ENCODE measurements around the gene SSC5D. TPM values are rescaled to one million over a fixed set of nuclear protein-coding genes. Genes with fewer than 3 reads are reported as not detected.

Gene SSC5D
- total and polyA plus RNA-seq, 10 of the 15 experiments (the other 5 are each of a cell fraction or from before 2014, with no cell fraction given), result 0.03 to 0.13 (median 0.05) TPM; not detected in 4

- H3K36me3 ChIP-seq (ENCODE audit: control insufficient read depth in 2 of 2, insufficient read depth in 2 of 2, low read length in 1 of 2), result no peaks in the 10 kb centered on the region
- ChIA-PET RAD21 (ENCODE audit: unreplicated experiment) (interaction anchor here (0.7 to 1.7 kb wide), 16 partner anchors 10 to 362 kb away, joined by 3 to 34 read pairs (median 7); partner anchors contain the start of genes CCDC106, HSPBP1, ISOC2 and KMT5C), SMC1A (ENCODE audit: uncharacterized antibody, unreplicated experiment) (interaction anchor here (1.0 to 2.4 kb wide), 4 partner anchors 30 to 211 kb away, joined by 3 to 19 read pairs (median 7); partner anchors contain the start of gene ZNF865), CTCF (interaction anchor here (0.8 to 3.7 kb wide), 24 partner anchors 9 to 362 kb away, joined by 3 to 88 read pairs (median 12); partner anchors contain the start of genes ISOC2, NAT14, SSC5D and TMEM238), POLR2A (interaction anchor here (0.7 to 1.0 kb wide), 3 partner anchors 18 to 123 kb away, joined by 3 to 4 read pairs (median 3); partner anchors contain the start of genes ISOC2 and NAT14)
- H3K79me2 ChIP-seq (ENCODE audit: control insufficient read depth, insufficient read depth, low read length), result no peaks in the 10 kb centered on the region
- H3K9ac ChIP-seq (ENCODE audit: control insufficient read depth, insufficient read depth, low read length), result no peak overlapping the region
- H4K20me1 ChIP-seq (ENCODE audit: control insufficient read depth, insufficient read depth), result no peaks in the 10 kb centered on the region
- in situ Hi-C loops (cut with MboI), result no loop called here
- WGBS (ENCODE audit: insufficient coverage, insufficient replicate concordance, low lambda C conversion rate, missing lambda C conversion rate), result 89% methylated on average over 17 of the region's 17 CpGs
- ATAC-seq (no peak), FAIRE-seq (no peak), DNase-seq (ENCODE audit: low read depth, low spot score) (no peak)
- H2AFZ ChIP-seq (ENCODE audit: control insufficient read depth, low read depth, low read length), result peak overlapping the region; percentile 97
- peak overlapping the region; percentile 58; the same call in 1 of the 2 replicates for H3K4me2 ChIP-seq (ENCODE audit: control insufficient read depth, insufficient read depth)
- TSS peak; percentile 85 for BruUV-seq (replicated peaks)
- intact Hi-C loops (cut with micrococcal nuclease; ENCODE audit: unreplicated experiment), result loop anchor here (2.0 kb wide), 1 partner anchor 362 kb away; no protein-coding TSS in a partner anchor
- no peak overlapping the region for H3K27ac ChIP-seq (ENCODE audit: control insufficient read depth, insufficient read depth)
- no peaks in the 10 kb centered on the region for H3K27me3 ChIP-seq (replicated peaks in 1 of 2; ENCODE audit: control insufficient read depth in 2 of 2, insufficient read depth in 2 of 2, low read length in 1 of 2)
- peaks cover 5% of the 10 kb centered on the region for H3K4me1 ChIP-seq (ENCODE audit: control insufficient read depth, insufficient read depth, low read length)
- no peaks in the 10 kb centered on the region for H3K9me3 ChIP-seq (replicated peaks; ENCODE audit: control insufficient read depth, insufficient read depth, low read length)
- H3K4me3 ChIP-seq, result no peak overlapping the region
- no peak for TF ChIP-seq ETV6 (conservative IDR thresholded peaks at IDR 0.05 in 1 of 2, IDR thresholded peaks at IDR 0.05 in 1 of 2; ENCODE audit: borderline replicate concordance in 1 of 2, low read depth in 1 of 2)
- no peak for TF ChIP-seq MYC (IDR thresholded peaks at IDR 0.05; ENCODE audit: insufficient read depth, insufficient read length, insufficient replicate concordance, low read length, severe bottlenecking)
- no peak for TF ChIP-seq JUNB (IDR thresholded peaks at IDR 0.05)
- TF ChIP-seq HDAC2 (IDR thresholded peaks at IDR 0.05), result no peak
- no peak for TF ChIP-seq RUNX3 (IDR thresholded peaks at IDR 0.05; ENCODE audit: low read length)
- no peak for TF ChIP-seq ATF7 (IDR thresholded peaks at IDR 0.05; ENCODE audit: low read depth)
- TF ChIP-seq, protein P1, sequence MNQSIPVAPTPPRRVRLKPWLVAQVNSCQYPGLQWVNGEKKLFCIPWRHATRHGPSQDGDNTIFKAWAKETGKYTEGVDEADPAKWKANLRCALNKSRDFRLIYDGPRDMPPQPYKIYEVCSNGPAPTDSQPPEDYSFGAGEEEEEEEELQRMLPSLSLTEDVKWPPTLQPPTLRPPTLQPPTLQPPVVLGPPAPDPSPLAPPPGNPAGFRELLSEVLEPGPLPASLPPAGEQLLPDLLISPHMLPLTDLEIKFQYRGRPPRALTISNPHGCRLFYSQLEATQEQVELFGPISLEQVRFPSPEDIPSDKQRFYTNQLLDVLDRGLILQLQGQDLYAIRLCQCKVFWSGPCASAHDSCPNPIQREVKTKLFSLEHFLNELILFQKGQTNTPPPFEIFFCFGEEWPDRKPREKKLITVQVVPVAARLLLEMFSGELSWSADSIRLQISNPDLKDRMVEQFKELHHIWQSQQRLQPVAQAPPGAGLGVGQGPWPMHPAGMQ (IDR thresholded peaks at IDR 0.05; ENCODE audit: borderline replicate concordance), result no peak
- TF ChIP-seq HDGF (IDR thresholded peaks at IDR 0.05), result no peak
- no peak for TF ChIP-seq MEF2B (IDR thresholded peaks at IDR 0.05; ENCODE audit: partially characterized antibody, poor library complexity, severe bottlenecking)
- no peak for TF ChIP-seq ZBED1 (IDR thresholded peaks at IDR 0.05; ENCODE audit: borderline replicate concordance)
- TF ChIP-seq, protein P2, sequence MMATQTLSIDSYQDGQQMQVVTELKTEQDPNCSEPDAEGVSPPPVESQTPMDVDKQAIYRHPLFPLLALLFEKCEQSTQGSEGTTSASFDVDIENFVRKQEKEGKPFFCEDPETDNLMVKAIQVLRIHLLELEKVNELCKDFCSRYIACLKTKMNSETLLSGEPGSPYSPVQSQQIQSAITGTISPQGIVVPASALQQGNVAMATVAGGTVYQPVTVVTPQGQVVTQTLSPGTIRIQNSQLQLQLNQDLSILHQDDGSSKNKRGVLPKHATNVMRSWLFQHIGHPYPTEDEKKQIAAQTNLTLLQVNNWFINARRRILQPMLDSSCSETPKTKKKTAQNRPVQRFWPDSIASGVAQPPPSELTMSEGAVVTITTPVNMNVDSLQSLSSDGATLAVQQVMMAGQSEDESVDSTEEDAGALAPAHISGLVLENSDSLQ (IDR thresholded peaks at IDR 0.05), result no peak
- TF ChIP-seq DPF2 (IDR thresholded peaks at IDR 0.05), result no peak
- no peak for TF ChIP-seq CHD2 (IDR thresholded peaks at IDR 0.05; ENCODE audit: borderline replicate concordance, low read depth, low read length)
- no peak for TF ChIP-seq BRCA1 (IDR thresholded peaks at IDR 0.05; ENCODE audit: low read depth, low read length)
- TF ChIP-seq, protein P3, sequence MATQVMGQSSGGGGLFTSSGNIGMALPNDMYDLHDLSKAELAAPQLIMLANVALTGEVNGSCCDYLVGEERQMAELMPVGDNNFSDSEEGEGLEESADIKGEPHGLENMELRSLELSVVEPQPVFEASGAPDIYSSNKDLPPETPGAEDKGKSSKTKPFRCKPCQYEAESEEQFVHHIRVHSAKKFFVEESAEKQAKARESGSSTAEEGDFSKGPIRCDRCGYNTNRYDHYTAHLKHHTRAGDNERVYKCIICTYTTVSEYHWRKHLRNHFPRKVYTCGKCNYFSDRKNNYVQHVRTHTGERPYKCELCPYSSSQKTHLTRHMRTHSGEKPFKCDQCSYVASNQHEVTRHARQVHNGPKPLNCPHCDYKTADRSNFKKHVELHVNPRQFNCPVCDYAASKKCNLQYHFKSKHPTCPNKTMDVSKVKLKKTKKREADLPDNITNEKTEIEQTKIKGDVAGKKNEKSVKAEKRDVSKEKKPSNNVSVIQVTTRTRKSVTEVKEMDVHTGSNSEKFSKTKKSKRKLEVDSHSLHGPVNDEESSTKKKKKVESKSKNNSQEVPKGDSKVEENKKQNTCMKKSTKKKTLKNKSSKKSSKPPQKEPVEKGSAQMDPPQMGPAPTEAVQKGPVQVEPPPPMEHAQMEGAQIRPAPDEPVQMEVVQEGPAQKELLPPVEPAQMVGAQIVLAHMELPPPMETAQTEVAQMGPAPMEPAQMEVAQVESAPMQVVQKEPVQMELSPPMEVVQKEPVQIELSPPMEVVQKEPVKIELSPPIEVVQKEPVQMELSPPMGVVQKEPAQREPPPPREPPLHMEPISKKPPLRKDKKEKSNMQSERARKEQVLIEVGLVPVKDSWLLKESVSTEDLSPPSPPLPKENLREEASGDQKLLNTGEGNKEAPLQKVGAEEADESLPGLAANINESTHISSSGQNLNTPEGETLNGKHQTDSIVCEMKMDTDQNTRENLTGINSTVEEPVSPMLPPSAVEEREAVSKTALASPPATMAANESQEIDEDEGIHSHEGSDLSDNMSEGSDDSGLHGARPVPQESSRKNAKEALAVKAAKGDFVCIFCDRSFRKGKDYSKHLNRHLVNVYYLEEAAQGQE (IDR thresholded peaks at IDR 0.05; ENCODE audit: low read depth, low read length), result no peak
Measured at GRCh38 chr19:55503157-55503501, 14.9 kb downstream of the SSC5D start.

Data from GM12878 (cell line).